NAMALWA (cell line): ENCODE data around the gene ADPRS.
A peak's percentile ranks its signal among the peaks of the same experiment; 100 is the strongest.

ENCODE experiments used
- DNase-seq: peaks from one replicate; pipeline ENCODE4 v3.0.0-alpha.2; 2015; ENCODE audit warnings: low spot score

Gene ADPRS

DNA sequence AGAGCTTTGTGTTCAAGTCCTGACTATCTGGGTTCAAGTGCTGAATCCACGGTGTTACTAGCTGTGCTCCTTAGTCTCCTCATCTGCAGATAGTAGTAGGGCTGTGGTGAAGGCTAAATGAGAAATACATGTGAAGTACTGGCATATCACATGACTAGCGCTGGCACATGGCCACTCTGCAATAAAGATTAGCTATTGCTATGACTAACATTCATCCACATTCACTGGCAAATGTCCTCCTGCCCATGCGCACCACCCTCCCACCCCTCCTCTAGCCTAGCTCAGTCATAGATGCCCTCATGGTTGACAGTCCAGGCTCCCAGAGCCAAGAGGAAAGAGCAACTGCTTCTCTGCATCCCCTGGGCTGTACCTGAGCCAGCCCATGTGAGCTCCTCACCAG, 44.8 kb downstream of the ADPRS start:
- DNase-seq, result no peak

DNA sequence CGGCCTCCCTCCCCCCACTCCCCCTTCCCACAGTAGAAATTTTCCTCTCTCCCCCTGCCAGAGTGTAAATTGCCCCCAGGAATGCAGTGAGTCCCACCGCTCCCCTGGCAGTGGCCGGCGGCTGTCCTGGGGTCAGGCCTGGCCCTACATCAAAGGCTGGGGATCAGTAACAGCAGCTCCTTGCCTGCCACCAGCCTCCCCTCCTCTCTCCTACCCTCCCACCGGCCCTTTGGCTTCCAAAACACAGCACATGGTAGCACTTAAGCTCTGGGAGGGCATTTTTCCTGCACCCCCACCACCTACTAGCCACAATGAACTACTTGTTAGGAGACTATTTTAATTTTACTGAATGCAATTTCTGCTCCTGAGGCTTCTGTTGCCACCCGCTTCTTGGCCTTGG, 45.3 kb downstream of the ADPRS start:
- DNase-seq, result no peak

DNA sequence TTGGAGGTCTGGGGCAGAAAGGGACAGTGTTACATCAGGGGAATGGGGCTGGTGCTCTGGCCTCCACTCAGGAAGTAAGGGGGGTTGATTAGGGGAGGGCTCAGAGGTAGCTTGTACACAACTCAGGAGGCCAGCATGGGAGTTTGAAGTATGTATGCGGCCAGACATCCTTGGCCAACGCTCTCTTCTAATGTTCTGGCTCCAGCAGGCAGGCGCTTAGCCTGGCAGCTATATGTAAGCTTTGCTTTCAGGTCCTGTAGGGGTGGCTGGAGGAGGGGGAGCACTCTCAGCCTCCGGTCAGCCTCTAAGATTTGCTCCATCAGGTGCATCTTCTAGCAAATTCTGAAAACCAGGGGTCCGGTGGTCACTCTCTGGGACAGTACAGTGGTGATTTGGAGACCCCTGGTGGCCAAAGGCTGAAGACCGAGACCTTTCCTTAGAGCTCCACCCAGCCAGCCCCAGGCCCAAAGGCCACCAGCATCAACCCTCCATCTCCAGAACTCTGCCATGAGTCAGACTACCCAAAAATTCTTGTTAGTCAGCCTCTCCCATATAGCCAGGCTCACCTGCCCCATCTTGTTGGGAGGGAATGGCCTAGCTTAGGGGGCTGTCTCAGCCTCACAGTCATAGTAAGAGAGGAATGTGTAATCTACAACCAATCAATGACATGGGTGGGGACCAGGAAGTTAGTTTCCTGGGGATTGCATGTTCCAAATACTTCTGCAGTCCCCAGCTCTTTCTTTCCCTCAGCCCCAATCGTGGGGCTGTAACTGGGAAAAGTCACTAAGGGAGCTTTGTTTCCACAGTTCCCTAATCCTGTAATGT, 46.0 kb downstream of the ADPRS start:
- peak; percentile 54 for DNase-seq

DNA sequence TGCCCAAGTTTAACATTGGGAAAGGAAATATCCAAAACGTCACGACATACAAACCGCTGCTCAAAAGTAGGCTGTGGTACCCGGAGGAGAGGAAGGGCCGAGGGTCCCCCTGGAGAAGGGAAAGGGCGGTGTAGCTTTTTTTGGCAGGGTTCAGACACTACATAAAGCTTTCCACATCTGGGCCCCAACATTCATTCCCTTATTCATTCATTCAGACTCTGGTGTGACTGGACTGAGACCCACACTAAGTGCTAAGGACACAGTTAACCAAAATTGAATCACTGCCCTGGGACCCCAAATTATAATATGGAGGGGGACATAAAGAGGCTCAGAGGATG, 46.6 kb downstream of the ADPRS start:
- DNase-seq, result no peak

DNA sequence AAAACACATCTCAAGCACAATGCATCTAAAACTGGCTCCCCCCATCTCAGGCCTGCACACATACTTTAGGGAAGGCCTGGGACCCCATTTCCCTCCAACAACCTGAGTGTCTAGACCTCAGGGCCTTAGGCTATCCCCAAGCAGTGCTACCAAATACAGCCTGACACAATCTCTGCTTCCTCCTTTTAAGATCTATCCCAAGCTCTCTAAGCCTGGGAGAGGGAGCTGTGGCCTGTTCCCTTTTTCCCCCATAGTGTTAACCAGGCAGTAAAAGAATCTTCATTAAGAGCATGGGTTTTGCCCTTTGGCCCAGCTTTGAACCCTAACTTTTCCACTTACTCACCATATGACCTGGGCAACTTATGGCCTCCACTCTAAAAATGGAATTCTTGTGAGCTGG, 47.1 kb downstream of the ADPRS start:
- DNase-seq, result no peak

DNA sequence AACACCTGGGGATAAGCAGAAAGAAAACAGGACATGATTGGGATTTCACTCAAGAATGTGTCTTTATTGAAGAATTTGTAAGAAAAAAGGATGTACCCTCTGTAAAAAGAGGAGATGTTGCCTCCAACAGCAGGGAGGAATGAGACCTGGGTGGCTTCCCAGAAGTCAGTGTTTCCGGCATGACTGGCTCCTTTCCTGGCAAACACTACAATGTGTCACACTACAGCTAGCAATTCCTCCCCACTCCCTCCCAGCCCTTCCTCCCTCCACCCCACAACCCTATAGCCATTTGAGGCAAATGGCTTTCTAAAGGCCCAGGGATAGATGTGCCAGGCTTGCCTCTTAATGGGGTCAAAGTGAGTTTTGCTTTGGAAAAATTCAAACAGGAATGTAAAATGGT, 47.8 kb downstream of the ADPRS start:
- DNase-seq, result no peak

DNA sequence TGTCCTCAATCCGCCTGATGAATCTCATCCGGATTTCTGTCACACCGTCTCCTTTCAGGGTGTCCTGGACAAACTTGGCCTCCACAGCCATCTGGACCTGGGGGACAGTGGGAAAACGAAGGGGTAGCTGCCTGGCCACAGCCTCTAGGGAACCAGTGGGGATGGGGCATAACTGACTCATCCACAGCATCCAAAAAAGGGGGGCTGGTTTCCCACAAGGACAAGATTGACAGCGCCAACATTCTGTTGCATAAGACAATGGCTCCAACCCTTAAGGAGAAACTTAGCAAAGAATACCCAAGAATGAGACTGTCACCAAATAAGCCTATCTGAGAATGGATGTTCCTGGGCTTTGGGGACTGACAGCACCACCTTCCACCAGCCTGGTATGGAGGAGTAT, 48.5 kb downstream of the ADPRS start:
- no peak for DNase-seq

DNA sequence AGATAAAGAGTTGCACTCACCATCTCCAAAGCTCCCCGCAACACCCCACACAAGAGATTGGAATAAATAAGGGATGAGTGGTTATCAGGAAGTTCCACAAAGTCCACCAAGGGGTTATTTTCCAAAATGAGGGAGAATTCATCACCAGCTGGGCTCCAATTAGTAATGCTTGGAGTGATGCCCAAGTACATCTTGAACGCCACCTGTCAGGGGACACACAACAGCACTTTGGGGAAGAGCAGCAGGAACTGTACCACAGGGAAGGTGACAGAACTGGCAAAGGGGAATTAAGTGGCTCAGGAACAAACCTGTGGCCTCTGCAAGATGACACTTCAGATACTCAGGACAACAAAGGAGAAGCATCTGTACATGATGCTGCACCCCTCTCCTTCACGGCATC, 49.1 kb downstream of the ADPRS start:
- no peak for DNase-seq

DNA sequence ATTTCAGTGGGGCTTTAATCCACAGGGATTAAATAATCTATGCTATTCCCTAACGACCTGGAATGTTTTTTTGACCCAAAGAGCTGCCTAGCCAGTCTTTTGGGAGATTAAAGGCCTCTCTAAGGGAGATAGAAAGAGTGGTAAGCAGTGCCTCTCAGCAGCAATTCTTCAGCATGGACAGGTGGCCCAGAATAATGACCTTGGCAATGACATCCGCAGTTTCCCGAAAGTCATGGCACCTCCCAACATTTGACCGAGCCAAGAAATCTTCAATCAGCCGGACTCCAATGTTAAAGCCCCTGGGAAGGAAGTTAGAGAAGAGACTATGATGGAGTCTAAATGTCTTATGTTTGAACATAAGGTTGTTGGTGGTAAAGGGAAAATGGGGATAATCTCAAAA, 50.8 kb downstream of the ADPRS start:
- DNase-seq, result no peak

DNA sequence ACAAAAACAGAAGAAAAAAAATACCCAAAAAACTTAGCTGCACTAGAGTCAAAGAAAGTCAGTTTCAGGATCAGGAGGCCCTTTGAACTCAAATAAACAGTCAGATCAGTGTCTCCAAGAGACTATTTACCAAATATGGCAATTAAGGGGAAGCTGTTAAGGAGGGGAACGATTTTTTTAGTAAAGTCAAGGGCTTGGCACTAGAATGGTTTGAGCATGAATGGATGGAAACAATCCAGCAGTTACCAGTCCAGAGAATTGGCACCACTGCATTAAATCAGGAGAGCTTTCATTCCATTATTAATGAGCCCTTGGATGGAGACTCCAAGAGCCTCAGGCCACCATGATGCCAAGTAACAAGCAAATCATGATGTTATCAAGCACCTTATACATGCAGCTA, 53.4 kb downstream of the ADPRS start:
- no peak for DNase-seq

DNA sequence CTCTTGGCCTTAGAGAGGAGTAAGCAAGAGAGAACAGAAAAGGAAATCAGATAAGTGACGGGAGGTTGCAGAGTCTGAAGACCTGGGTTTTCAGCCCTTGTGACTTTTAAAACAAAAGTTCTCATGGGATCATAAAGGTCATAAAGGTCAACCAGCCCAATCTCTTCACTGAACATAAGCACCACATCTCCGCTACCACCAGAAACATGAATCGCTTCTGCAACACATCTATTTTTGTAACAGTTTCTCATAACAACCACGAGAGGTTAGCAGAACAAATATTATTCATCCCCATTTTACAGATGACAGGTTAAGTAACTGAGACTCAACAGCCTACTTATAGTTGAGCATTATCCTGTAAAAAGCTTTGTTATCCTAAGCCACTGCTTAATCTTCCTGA, 54.7 kb downstream of the ADPRS start:
- DNase-seq, result no peak
